ENCODE measurements around the gene PCID2.

GRCh38 chr13:113183450-113184129, 24.9 kb downstream of the PCID2 start:
- TF ChIP-seq EZH2 (IDR thresholded peaks at IDR 0.05; ENCODE audit: borderline replicate concordance, low read length) (no peak), CTCF (IDR thresholded peaks at IDR 0.05; ENCODE audit: low read length) (no peak)

Data from OCI-LY1 (cell line).